Ishikawa (cell line): ENCODE results near the gene PXMP2.

Experiments used
- CEBPB ChIP-seq: IDR thresholded peaks from 2 replicates; pipeline ENCODE4 v1.6.1; 2012
- CREB1 ChIP-seq: IDR thresholded peaks from 2 replicates; pipeline ENCODE4 v1.6.1; 2012; ENCODE audit warnings: low read depth
- EGR1 ChIP-seq: IDR thresholded peaks from 2 replicates; pipeline ENCODE4 v1.6.1; 2012
- EP300 ChIP-seq: IDR thresholded peaks from 2 replicates; pipeline ENCODE4 v1.6.1; 2012; ENCODE audit warnings: borderline replicate concordance
- FOXM1 ChIP-seq: IDR thresholded peaks from 2 replicates; pipeline ENCODE4 v1.6.1; 2012; ENCODE audit warnings: low read depth, borderline replicate concordance
- MAX ChIP-seq: IDR thresholded peaks from 2 replicates; pipeline ENCODE4 v1.6.1; 2012
- NFIC ChIP-seq: IDR thresholded peaks from 2 replicates; pipeline ENCODE4 v1.6.1; 2012
- RAD21 ChIP-seq: IDR thresholded peaks from 2 replicates; pipeline ENCODE4 v1.6.1; 2012; ENCODE audit warnings: low read depth
- REST ChIP-seq: IDR thresholded peaks from 2 replicates; pipeline ENCODE4 v1.6.1; 2012; ENCODE audit warnings: low read depth, mild to moderate bottlenecking
- TAF1 ChIP-seq: IDR thresholded peaks from 2 replicates; pipeline ENCODE4 v1.6.1; 2012; ENCODE audit warnings: low read depth, mild to moderate bottlenecking
- TCF12 ChIP-seq: IDR thresholded peaks from 2 replicates; pipeline ENCODE4 v1.6.1; 2012; ENCODE audit warnings: low read depth
- TEAD4 ChIP-seq: IDR thresholded peaks from 2 replicates; pipeline ENCODE4 v1.6.1; 2012
- USF1 ChIP-seq: IDR thresholded peaks from 2 replicates; pipeline ENCODE4 v1.6.1; 2012
- YY1 ChIP-seq: IDR thresholded peaks from 2 replicates; pipeline ENCODE4 v1.6.1; 2012; ENCODE audit warnings: low read depth
- ZBTB7A ChIP-seq: IDR thresholded peaks from 2 replicates; pipeline ENCODE4 v1.6.1; 2012; ENCODE audit warnings: low read depth

The PXMP2 gene

DNA sequence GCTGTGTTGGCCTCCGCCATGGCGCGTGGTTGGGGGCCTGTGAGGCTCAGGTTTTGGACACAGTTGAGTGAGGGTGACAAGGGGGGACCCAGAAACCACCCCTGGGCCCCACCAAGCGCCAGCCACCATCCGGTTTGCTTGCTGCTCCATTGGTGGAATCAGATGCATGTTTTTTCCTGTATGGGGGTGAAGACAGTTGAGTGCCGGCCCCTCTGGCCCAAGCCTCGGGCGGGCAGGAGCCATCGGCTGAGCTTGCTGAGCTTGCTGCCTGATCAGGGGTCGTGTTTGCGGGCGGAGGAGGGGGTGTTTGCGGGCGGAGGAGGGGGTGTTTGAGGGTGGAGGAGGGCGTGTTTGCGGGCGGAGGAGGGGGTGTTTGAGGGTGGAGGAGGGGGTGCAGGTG is 29.6 kb downstream of the PXMP2 start:
- TF ChIP-seq FOXM1, result no peak
- TF ChIP-seq NFIC, result no peak
- no peak for TF ChIP-seq MAX
- TF ChIP-seq CREB1, result no peak
- TF ChIP-seq RAD21, result no peak
- no peak for TF ChIP-seq TEAD4
- TF ChIP-seq ZBTB7A, result no peak

DNA sequence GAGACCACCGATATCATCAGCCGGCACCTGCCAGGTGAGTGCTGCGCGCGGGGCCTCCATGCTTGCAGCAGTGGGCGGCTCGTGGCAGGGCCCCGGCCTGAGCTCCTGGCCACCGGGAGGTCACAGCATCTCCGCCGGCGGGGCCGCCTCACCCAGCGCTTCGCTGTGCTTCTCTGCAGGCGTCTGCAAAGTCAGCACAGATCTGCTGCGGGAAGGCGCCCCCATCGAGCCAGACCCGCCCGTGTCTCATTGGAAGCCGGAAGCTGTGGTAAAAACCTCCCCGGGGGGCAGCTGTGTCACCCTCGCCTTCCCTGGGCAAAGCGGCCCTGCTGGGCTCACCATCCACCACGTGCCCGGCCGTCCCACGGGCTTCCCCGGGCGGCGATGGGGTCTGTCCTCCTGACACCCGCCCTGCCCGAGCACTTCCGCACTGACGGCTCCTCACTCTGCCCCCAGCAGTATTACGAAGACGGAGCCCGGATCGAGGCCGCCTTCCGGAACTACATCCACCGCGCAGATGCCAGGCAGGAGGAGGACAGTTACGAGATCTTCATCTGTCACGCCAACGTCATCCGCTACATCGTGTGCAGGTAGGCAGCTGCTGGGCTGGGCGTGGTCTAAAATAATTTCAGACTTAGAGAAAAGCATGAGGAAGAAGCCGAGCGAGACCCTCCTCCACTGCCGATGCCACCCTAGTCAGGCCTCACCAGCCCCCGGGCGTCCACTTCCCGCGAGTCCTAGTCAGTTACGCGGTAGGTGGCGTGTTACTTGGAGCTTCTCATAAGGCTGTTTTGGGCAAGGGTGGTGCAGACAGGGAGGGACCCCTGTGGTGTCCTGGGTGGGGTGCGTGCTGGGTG is 30.4 kb downstream of the PXMP2 start:
- no peak for TF ChIP-seq TCF12
- TF ChIP-seq MAX, result no peak
- no peak for TF ChIP-seq CREB1
- TF ChIP-seq RAD21, result no peak
- TF ChIP-seq TAF1, result no peak
- no peak for TF ChIP-seq FOXM1

- TF ChIP-seq CREB1 (no peak), CEBPB (no peak), RAD21 (no peak), TAF1 (no peak), USF1 (no peak), ZBTB7A (no peak), YY1 (no peak), TCF12 (no peak), FOXM1 (no peak), EP300 (no peak), MAX (no peak), EGR1 (no peak), NFIC (no peak)
Measured at GRCh38 chr12:132718644-132719043, 31.3 kb downstream of the PXMP2 start.

- no peak for TF ChIP-seq CEBPB
- no peak for TF ChIP-seq NFIC
- no peak for TF ChIP-seq TCF12
- TF ChIP-seq MAX, result no peak
- TF ChIP-seq RAD21, result no peak
- no peak for TF ChIP-seq CREB1
- no peak for TF ChIP-seq FOXM1
- no peak for TF ChIP-seq USF1
- no peak for TF ChIP-seq TAF1
- TF ChIP-seq EP300, result no peak
- no peak for TF ChIP-seq ZBTB7A
- no peak for TF ChIP-seq EGR1
- TF ChIP-seq TEAD4, result no peak
- TF ChIP-seq YY1, result no peak
- no peak for TF ChIP-seq REST
Measured at GRCh38 chr12:132719141-132719953, 32.0 kb downstream of the PXMP2 start.

DNA sequence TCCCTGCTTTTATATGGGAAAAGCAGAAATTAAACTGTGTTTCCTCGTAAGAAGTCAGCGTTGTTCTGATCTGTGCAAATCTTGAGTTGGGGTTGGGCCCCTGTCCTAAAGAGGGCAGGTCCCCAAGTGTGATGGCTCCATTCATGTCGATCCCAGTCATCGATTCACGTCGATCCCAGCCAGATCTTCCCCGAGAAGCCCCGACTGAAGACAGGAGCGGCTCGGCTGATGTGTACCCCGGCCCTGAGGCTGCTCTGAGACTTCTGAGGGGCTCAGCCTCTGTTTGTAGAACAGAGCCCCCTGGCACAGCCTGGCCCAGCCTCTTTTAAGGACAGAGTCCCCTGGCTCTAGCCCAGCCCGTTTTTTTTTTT is 32.6 kb downstream of the PXMP2 start:
- no peak for TF ChIP-seq RAD21
- TF ChIP-seq REST, result no peak
- no peak for TF ChIP-seq TCF12
- no peak for TF ChIP-seq USF1
- no peak for TF ChIP-seq NFIC
- no peak for TF ChIP-seq TAF1
- TF ChIP-seq MAX, result no peak
- no peak for TF ChIP-seq YY1
